ENCODE measurements around the gene TAS1R3.
A peak's percentile ranks its signal among the peaks of the same experiment; 100 is the strongest.

DNA sequence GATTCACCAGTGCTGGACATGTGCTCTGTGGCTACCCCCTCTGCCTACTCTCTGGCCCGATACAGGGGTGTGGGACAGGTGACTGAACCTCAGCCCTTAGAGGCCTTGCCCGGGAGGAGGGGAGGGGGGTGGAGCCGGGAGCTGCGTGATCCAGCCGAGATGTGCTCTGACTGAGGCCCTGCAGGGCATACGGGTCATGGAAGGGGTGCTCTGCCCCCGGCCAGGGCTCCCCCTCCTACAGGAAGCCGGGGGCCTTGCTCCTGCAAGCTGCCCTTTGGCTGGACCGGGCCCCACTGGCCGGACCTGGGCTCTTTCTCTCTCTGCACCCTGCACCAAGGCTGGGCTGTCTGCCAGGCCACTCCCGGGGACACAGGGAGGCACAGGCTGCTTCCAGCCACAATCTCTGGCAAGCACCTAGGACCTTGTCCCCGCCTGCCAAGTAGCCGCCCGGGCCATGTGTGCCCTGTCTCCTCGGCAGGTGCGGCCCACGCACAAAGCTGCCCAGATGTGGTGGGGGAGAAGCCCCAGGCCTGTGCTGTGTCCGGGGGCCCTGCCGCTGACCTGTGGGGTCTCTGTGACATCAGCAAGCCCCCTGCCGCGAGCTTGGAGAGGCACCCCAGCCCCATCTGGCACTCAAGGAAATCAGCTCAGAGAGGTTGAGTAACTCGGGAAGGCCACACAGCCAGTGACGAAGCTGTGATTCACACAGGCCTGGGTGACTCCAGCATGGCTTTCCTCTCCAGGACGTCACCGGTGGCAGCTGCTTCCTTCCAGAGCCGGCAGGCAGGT, 49.4 kb upstream of the TAS1R3 start:
- TF ChIP-seq TEAD4 (IDR thresholded peaks at IDR 0.05): no peak
- no peak for TF ChIP-seq EP300 (IDR thresholded peaks at IDR 0.05; ENCODE audit: borderline replicate concordance)
- no peak for TF ChIP-seq YY1 (IDR thresholded peaks at IDR 0.05; ENCODE audit: low read depth)
- no peak for TF ChIP-seq CEBPB (IDR thresholded peaks at IDR 0.05)
- 0 out of 2 replicates have a peak, but pooled peaks have one; percentile 12 for TF ChIP-seq EGR1 (IDR thresholded peaks at IDR 0.05)
- TF ChIP-seq TAF1 (IDR thresholded peaks at IDR 0.05; ENCODE audit: low read depth): no peak
- TF ChIP-seq, protein P1, sequence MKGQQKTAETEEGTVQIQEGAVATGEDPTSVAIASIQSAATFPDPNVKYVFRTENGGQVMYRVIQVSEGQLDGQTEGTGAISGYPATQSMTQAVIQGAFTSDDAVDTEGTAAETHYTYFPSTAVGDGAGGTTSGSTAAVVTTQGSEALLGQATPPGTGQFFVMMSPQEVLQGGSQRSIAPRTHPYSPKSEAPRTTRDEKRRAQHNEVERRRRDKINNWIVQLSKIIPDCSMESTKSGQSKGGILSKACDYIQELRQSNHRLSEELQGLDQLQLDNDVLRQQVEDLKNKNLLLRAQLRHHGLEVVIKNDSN (IDR thresholded peaks at IDR 0.05): no peak
- no peak for TF ChIP-seq TCF12 (IDR thresholded peaks at IDR 0.05; ENCODE audit: low read depth)
- no peak for TF ChIP-seq RAD21 (IDR thresholded peaks at IDR 0.05; ENCODE audit: low read depth)
- TF ChIP-seq REST (IDR thresholded peaks at IDR 0.05; ENCODE audit: low read depth): no peak
- TF ChIP-seq MAX (IDR thresholded peaks at IDR 0.05): no peak
- TF ChIP-seq NFIC (IDR thresholded peaks at IDR 0.05): peak; percentile 68
- no peak for TF ChIP-seq CREB1 (IDR thresholded peaks at IDR 0.05; ENCODE audit: low read depth)
